HG03439 (cell line): ENCODE measurements around the gene DDX46.
"Not testable (repeated sequence)": the region's sequence is repeated elsewhere in the genome, so short reads cannot be mapped to it uniquely, and the experiment has no call there.

ENCODE experiments used
- ATAC-seq: cut with Tn5 transposase; IDR thresholded peaks from one replicate; pipeline ENCODE4 v1.9.1; 2021; ENCODE audit warnings: mild to moderate bottlenecking, moderate library complexity; ENCODE audit not compliant: unreplicated experiment

Gene DDX46

GRCh38 chr5:134844252-134844651 is 85.7 kb downstream of the DDX46 start:
- no peak for ATAC-seq

DNA sequence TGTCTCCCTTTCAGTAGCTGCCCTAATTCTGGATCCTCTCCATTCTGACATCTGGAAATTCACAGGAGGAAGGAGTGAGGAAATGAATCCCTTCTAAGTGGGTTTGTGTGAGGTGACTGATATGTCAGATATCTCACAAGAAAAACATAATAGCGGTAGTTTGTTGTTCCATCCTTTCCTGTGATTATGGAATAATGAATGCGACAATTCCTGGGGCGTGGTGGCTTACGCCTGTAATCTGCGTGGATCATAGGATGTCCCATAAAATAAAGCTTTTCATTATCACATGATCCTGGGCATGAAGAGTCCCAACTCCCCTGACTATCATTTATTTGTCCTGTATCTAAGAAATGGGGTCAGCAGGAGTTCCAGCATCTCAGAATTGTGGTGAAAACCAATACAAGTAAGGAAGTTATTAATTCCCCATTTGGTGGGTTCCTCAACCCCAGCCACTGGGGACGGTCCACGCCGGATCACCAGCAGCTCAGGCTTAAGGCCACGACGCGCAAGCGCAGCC is 86.8 kb downstream of the DDX46 start:
- ATAC-seq: no peak

- ATAC-seq: peak; percentile 91
Observed at GRCh38 chr5:134845852-134846640, 87.5 kb downstream of the DDX46 start, which contains the start of gene C5orf24. Gene C5orf24 (plus strand): TSS chr5:134845968. CDS start chr5:134854901, 8,933 bp downstream.

- peak; percentile 11 for ATAC-seq
Observed at GRCh38 chr5:134846641-134846960, 88.0 kb downstream of the DDX46 start.

GRCh38 chr5:134849434-134849933 is 90.9 kb downstream of the DDX46 start:
- ATAC-seq: not testable (repeated sequence)

- ATAC-seq: no peak
Observed at GRCh38 chr5:134851307-134851923, 92.8 kb downstream of the DDX46 start.

DNA sequence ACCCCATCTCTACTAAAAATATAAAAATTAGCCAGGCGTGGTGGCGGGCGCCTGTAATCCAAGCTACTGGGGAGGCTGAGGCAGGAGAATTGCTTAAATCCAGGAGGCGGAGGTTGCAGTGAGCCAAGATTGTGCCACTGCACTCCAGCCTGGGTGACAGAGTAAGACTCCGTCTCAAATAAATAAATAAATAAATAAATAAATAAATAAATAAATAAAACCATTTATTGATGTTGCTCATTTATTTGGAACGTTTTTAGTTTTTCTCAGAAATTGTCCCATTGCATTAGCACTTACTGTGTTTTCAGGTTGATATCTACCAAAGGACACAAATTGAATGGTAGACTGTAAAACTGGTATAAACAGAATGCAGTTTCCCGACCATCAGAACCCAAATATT is 97.9 kb downstream of the DDX46 start:
- ATAC-seq: not testable (repeated sequence)

DNA sequence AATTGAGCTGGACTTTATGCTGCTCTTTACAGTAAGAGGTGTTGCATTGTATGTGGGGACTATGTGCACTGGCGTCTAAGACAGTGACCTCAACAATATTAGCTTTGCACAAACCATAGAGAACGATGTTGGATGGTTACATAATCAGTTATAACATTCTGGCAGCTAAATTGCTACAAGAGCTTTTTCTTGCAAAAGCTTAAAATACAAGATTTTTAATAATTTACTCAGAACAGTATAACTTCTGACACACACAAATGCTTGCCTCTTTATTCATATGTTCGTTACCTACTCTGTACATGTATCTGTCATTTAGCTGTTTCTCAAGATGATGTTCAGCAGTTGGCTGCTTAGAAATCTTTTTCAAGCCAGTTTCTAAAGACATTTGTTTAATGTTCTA is 98.8 kb downstream of the DDX46 start:
- no peak for ATAC-seq

DNA sequence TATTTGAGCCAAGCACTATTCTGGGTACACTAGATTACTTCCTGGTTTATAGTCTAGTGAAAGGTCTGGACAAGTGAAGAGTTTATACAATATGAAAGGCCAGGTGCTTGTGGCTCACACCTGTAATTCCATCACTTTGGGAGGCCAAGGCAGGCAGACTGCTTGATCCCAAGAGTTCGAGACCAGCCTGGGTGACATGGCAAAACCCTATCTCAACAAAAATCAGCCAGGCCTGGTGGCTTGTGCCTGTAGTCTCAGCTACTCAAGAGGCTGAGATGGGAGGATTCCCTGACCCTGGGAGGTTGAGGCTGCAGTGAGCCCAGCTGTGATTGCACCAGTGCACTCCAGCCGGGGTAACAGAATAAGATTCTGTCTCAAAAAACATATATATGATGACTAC is 106.1 kb downstream of the DDX46 start:
- no peak for ATAC-seq

DNA sequence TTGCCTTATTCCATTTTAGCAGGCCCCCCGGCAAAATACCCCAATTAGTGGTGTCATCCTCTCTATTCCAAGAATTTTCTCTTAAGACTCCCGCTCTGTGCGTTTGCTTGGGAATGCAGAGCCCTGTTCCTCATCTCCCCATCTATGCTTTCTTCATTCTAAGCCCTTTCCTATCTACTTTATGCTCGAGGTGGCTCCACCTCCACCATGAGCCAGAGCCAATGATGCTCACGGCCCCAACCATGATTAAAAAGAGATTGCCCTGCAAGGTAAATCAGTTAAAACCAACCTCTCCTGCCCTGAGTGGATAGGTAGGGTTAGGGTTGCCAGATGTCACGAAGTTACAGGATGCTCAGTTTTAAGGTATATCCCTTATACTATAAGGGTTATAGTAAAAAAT is 114.9 kb downstream of the DDX46 start:
- no peak for ATAC-seq

- ATAC-seq: peak; percentile 73
Observed at GRCh38 chr5:134873987-134874830, 115.6 kb downstream of the DDX46 start, which contains the start of gene TXNDC15. Gene TXNDC15 (plus strand): TSS chr5:134874371. CDS start chr5:134874428, 57 bp downstream.

DNA sequence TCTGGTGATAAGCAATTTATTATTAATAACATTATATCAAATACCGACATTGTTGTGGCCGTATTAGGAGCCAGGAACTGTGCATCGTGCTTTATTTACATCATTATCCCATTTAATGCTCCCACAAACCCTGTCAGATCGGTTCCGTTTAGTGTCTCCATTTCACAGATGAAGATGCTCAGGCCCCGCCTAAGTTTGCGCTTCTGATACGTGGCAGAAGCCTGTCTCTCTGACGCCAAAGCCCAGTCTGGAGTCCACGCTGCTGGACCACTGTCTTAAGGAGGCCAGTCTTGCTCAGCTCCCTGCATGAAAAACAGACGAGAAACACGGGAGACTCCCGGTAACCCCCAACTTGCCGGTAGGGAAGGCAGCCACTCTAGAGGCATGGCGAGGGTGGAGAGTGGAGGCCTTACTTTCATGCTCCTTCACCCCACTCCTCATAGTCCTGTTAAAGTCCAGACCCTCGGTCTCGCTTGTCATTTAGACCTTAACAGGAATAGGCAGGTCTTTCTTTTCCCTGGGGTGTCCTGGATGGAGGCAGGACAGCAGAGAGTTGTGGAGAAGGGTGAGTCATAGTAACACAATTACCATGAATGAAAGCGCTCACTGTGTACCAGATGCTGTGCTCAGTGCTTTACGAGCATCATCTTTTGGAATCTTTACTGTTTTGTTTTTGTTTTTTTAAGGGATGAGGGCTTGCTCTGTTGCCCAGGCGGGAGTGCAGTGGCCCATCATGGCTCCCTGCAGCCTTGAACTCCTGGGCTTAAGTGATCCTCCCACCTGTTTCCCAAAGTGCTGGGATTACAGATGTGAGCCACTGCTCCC is 116.5 kb downstream of the DDX46 start:
- no peak for ATAC-seq

DNA sequence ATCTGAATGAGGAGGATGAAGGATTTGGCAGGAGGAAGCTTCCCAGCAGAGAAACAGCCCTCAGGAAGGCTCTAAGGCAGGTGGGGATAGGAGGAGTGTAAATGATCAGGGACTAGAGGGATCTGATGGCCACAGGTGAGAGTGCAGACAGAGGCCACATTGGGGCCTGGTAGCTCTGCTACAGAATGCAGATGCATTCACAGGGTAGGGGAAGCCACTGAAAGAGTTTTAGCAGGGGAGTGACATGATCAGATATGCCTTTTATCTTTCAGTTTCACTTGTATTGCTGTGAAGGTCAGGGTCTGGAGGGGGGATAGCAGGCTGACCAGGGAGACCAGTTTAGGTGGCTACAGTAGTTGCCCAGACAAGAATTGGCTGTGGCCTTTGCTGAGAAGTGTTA is 118.6 kb downstream of the DDX46 start:
- ATAC-seq: no peak

GRCh38 chr5:134878403-134878802 is 119.8 kb downstream of the DDX46 start:
- no peak for ATAC-seq

- no peak for ATAC-seq
Observed at GRCh38 chr5:134879456-134879855, 120.9 kb downstream of the DDX46 start.
